Measurements from ENCODE around the gene ALDOC.
"Not testable (repeated sequence)": the region's sequence is repeated elsewhere in the genome, so short reads cannot be mapped to it uniquely, and the experiment has no call there.

ALDOC gene

GRCh38 chr17:28582513-28582912 is 5.8 kb upstream of the ALDOC start:
- H3K4me1 ChIP-seq (ENCODE audit: control insufficient read depth, insufficient read depth, low read length) = no peaks in the 10 kb centered on the region
- DNase-seq (ENCODE audit: low read depth, low spot score) = no peak
- WGBS (ENCODE audit: insufficient coverage, insufficient read length) = no CpG with 5 or more reads among the region's 2 CpGs
- H3K27me3 ChIP-seq (ENCODE audit: control insufficient read depth, insufficient read depth, low read length) = no peaks in the 10 kb centered on the region
- H3K27ac ChIP-seq (ENCODE audit: low read length) = no peak overlapping the region
- H3K9me3 ChIP-seq (ENCODE audit: control insufficient read depth, insufficient read depth, low read length) = no peaks in the 10 kb centered on the region
- no peak overlapping the region for H3K4me3 ChIP-seq (ENCODE audit: low read length)
- H3K36me3 ChIP-seq (ENCODE audit: control insufficient read depth, insufficient read depth, low read length) = peaks cover 61% of the 10 kb centered on the region

GRCh38 chr17:28580959-28581358 is 4.3 kb upstream of the ALDOC start:
- Histone ChIP-seq H3K27ac (ENCODE audit: low read length) (no peak overlapping the region), H3K36me3 (ENCODE audit: control insufficient read depth, insufficient read depth, low read length) (peaks cover 57% of the 10 kb centered on the region), H3K9me3 (ENCODE audit: control insufficient read depth, insufficient read depth, low read length) (no peaks in the 10 kb centered on the region), H3K27me3 (ENCODE audit: control insufficient read depth, insufficient read depth, low read length) (no peaks in the 10 kb centered on the region), H3K4me1 (ENCODE audit: control insufficient read depth, insufficient read depth, low read length) (peaks cover 4% of the 10 kb centered on the region; the same call in 1 of the 2 replicates), H3K4me3 (ENCODE audit: low read length) (no peak overlapping the region)
- no CpG with 5 or more reads among the region's 3 CpGs for WGBS (ENCODE audit: insufficient coverage, insufficient read length)
- DNase-seq (ENCODE audit: low read depth, low spot score) = no peak

GRCh38 chr17:28579526-28579925 is 2.8 kb upstream of the ALDOC start:
- Histone ChIP-seq H3K27me3 (ENCODE audit: control insufficient read depth, insufficient read depth, low read length) (no peaks in the 10 kb centered on the region), H3K27ac (ENCODE audit: low read length) (no peak overlapping the region), H3K36me3 (ENCODE audit: control insufficient read depth, insufficient read depth, low read length) (peaks cover 43% of the 10 kb centered on the region), H3K4me3 (ENCODE audit: low read length) (no peak overlapping the region), H3K4me1 (ENCODE audit: control insufficient read depth, insufficient read depth, low read length) (peaks cover 4% of the 10 kb centered on the region; the same call in 1 of the 2 replicates), H3K9me3 (ENCODE audit: control insufficient read depth, insufficient read depth, low read length) (no peaks in the 10 kb centered on the region)
- WGBS (ENCODE audit: insufficient coverage, insufficient read length) = no CpG with 5 or more reads among the region's 4 CpGs
- no peak for DNase-seq (ENCODE audit: low read depth, low spot score)

- Histone ChIP-seq H3K27ac (ENCODE audit: low read length) (no peak overlapping the region), H3K27me3 (ENCODE audit: control insufficient read depth, insufficient read depth, low read length) (no peaks in the 10 kb centered on the region), H3K36me3 (ENCODE audit: control insufficient read depth, insufficient read depth, low read length) (peaks cover 33% of the 10 kb centered on the region; the same call in 1 of the 2 replicates), H3K4me1 (ENCODE audit: control insufficient read depth, insufficient read depth, low read length) (peaks cover 4% of the 10 kb centered on the region; the same call in 1 of the 2 replicates), H3K4me3 (ENCODE audit: low read length) (no peak overlapping the region), H3K9me3 (ENCODE audit: control insufficient read depth, insufficient read depth, low read length) (no peaks in the 10 kb centered on the region)
- WGBS (ENCODE audit: insufficient coverage, insufficient read length) = no CpG with 5 or more reads among the region's 8 CpGs
- no peak for DNase-seq (ENCODE audit: low read depth, low spot score)
These were observed 1.8 kb upstream of the ALDOC start for GRCh38 chr17:28578246-28579195.

GRCh38 chr17:28577466-28577824 is 750 bp upstream of the ALDOC start:
- H3K4me3 ChIP-seq (ENCODE audit: low read length) = no peak overlapping the region

GRCh38 chr17:28576016-28576415 is 679 bp downstream of the ALDOC start:
- H3K9me3 ChIP-seq (ENCODE audit: control insufficient read depth, insufficient read depth, low read length); H3K4me1 ChIP-seq (ENCODE audit: control insufficient read depth, insufficient read depth, low read length); H3K27me3 ChIP-seq (ENCODE audit: control insufficient read depth, insufficient read depth, low read length); H3K4me3 ChIP-seq (ENCODE audit: low read length); DNase-seq (ENCODE audit: low read depth, low spot score); H3K27ac ChIP-seq (ENCODE audit: low read length): not testable (repeated sequence)
- H3K36me3 ChIP-seq (ENCODE audit: control insufficient read depth, insufficient read depth, low read length) = peaks cover 19% of the 10 kb centered on the region; the same call in 1 of the 2 replicates
- WGBS (ENCODE audit: insufficient coverage, insufficient read length) = no CpG with 5 or more reads among the region's 3 CpGs

More at GRCh38 chr17:28577466-28577824, 750 bp upstream of the ALDOC start:
- Histone ChIP-seq H3K4me1 (ENCODE audit: control insufficient read depth, insufficient read depth, low read length) (peaks cover 4% of the 10 kb centered on the region; the same call in 1 of the 2 replicates), H3K9me3 (ENCODE audit: control insufficient read depth, insufficient read depth, low read length) (no peaks in the 10 kb centered on the region), H3K27me3 (ENCODE audit: control insufficient read depth, insufficient read depth, low read length) (no peaks in the 10 kb centered on the region), H3K27ac (ENCODE audit: low read length) (no peak overlapping the region), H3K36me3 (ENCODE audit: control insufficient read depth, insufficient read depth, low read length) (peaks cover 24% of the 10 kb centered on the region; the same call in 1 of the 2 replicates)
- no peak for DNase-seq (ENCODE audit: low read depth, low spot score)
- no CpG with 5 or more reads among the region's 3 CpGs for WGBS (ENCODE audit: insufficient coverage, insufficient read length)

GRCh38 chr17:28575126-28575795 is 1.4 kb downstream of the ALDOC start:
- H3K27me3 ChIP-seq (ENCODE audit: control insufficient read depth, insufficient read depth, low read length) = no peaks in the 10 kb centered on the region
- H3K36me3 ChIP-seq (ENCODE audit: control insufficient read depth, insufficient read depth, low read length) = peaks cover 19% of the 10 kb centered on the region; the same call in 1 of the 2 replicates
- no peaks in the 10 kb centered on the region for H3K9me3 ChIP-seq (ENCODE audit: control insufficient read depth, insufficient read depth, low read length)
- WGBS (ENCODE audit: insufficient coverage, insufficient read length) = no CpG with 5 or more reads among the region's 14 CpGs
- peaks cover 4% of the 10 kb centered on the region; the same call in 1 of the 2 replicates for H3K4me1 ChIP-seq (ENCODE audit: control insufficient read depth, insufficient read depth, low read length)
- no peak overlapping the region for H3K4me3 ChIP-seq (ENCODE audit: low read length)
- DNase-seq (ENCODE audit: low read depth, low spot score) = no peak
- H3K27ac ChIP-seq (ENCODE audit: low read length) = no peak overlapping the region

- no peak overlapping the region for H3K27ac ChIP-seq (ENCODE audit: low read length)
- peaks cover 4% of the 10 kb centered on the region; the same call in 1 of the 2 replicates for H3K4me1 ChIP-seq (ENCODE audit: control insufficient read depth, insufficient read depth, low read length)
- no peak for DNase-seq (ENCODE audit: low read depth, low spot score)
- no peaks in the 10 kb centered on the region for H3K9me3 ChIP-seq (ENCODE audit: control insufficient read depth, insufficient read depth, low read length)
- no peak overlapping the region for H3K4me3 ChIP-seq (ENCODE audit: low read length)
- no CpG with 5 or more reads among the region's 7 CpGs for WGBS (ENCODE audit: insufficient coverage, insufficient read length)
- peaks cover 15% of the 10 kb centered on the region; the same call in 1 of the 2 replicates for H3K36me3 ChIP-seq (ENCODE audit: control insufficient read depth, insufficient read depth, low read length)
- no peaks in the 10 kb centered on the region for H3K27me3 ChIP-seq (ENCODE audit: control insufficient read depth, insufficient read depth, low read length)
These were observed 2.2 kb downstream of the ALDOC start for GRCh38 chr17:28574526-28574925.

GRCh38 chr17:28573966-28574480 is 2.7 kb downstream of the ALDOC start:
- H3K4me1 ChIP-seq (ENCODE audit: control insufficient read depth, insufficient read depth, low read length) = peaks cover 4% of the 10 kb centered on the region; the same call in 1 of the 2 replicates
- H3K27ac ChIP-seq (ENCODE audit: low read length) = no peak overlapping the region
- no peak overlapping the region for H3K4me3 ChIP-seq (ENCODE audit: low read length)
- WGBS (ENCODE audit: insufficient coverage, insufficient read length) = no CpG with 5 or more reads among the region's 6 CpGs
- no peaks in the 10 kb centered on the region for H3K9me3 ChIP-seq (ENCODE audit: control insufficient read depth, insufficient read depth, low read length)
- H3K36me3 ChIP-seq (ENCODE audit: control insufficient read depth, insufficient read depth, low read length) = peaks cover 10% of the 10 kb centered on the region; the same call in 1 of the 2 replicates
- no peak for DNase-seq (ENCODE audit: low read depth, low spot score)
- no peaks in the 10 kb centered on the region for H3K27me3 ChIP-seq (ENCODE audit: control insufficient read depth, insufficient read depth, low read length)

- DNase-seq (ENCODE audit: low read depth, low spot score) = no peak
- H3K4me1 ChIP-seq (ENCODE audit: control insufficient read depth, insufficient read depth, low read length) = peaks cover 4% of the 10 kb centered on the region; the same call in 1 of the 2 replicates
- WGBS (ENCODE audit: insufficient coverage, insufficient read length) = no CpG with 5 or more reads among the region's 9 CpGs
These were observed 3.2 kb downstream of the ALDOC start for GRCh38 chr17:28573521-28573920.

More at GRCh38 chr17:28573521-28573920, 3.2 kb downstream of the ALDOC start:
- H3K4me3 ChIP-seq (ENCODE audit: low read length) = no peak overlapping the region
- peaks cover 5% of the 10 kb centered on the region; the same call in 1 of the 2 replicates for H3K36me3 ChIP-seq (ENCODE audit: control insufficient read depth, insufficient read depth, low read length)
- H3K27me3 ChIP-seq (ENCODE audit: control insufficient read depth, insufficient read depth, low read length) = no peaks in the 10 kb centered on the region
- no peak overlapping the region for H3K27ac ChIP-seq (ENCODE audit: low read length)
- no peaks in the 10 kb centered on the region for H3K9me3 ChIP-seq (ENCODE audit: control insufficient read depth, insufficient read depth, low read length)

Measured in iPS DF 6.9 (cell line).